GM18858 (cell line): ENCODE data around the gene STARD5.

Source experiments
- ATAC-seq: cut with Tn5 transposase; IDR thresholded peaks from one replicate; pipeline ENCODE4 v1.9.1; 2021; ENCODE audit not compliant: unreplicated experiment

STARD5 gene

GRCh38 chr15:81275711-81276392, 48.1 kb downstream of the STARD5 start:
- no peak for ATAC-seq

GRCh38 chr15:81274931-81275707, 48.8 kb downstream of the STARD5 start:
- peak; percentile 87 for ATAC-seq

- no peak for ATAC-seq
Measured at GRCh38 chr15:81274255-81274654, 49.7 kb downstream of the STARD5 start.

GRCh38 chr15:81273855-81274254, 50.1 kb downstream of the STARD5 start:
- no peak for ATAC-seq

- ATAC-seq, result no peak
Measured at GRCh38 chr15:81273200-81273599, 50.7 kb downstream of the STARD5 start.

GRCh38 chr15:81271761-81272644, 51.9 kb downstream of the STARD5 start:
- no peak for ATAC-seq

GRCh38 chr15:81270781-81271491, 53.0 kb downstream of the STARD5 start:
- no peak for ATAC-seq

- no peak for ATAC-seq
Measured at GRCh38 chr15:81270188-81270587, 53.8 kb downstream of the STARD5 start.

GRCh38 chr15:81268881-81269601, 54.9 kb downstream of the STARD5 start:
- ATAC-seq, result no peak

- no peak for ATAC-seq
Measured at GRCh38 chr15:81268340-81268739, 55.6 kb downstream of the STARD5 start.

GRCh38 chr15:81265944-81266775, 57.8 kb downstream of the STARD5 start:
- peak; percentile 83 for ATAC-seq

- ATAC-seq, result no peak
Measured at GRCh38 chr15:81265256-81265943, 58.5 kb downstream of the STARD5 start.

- ATAC-seq, result no peak
Measured at GRCh38 chr15:81264072-81264857, 59.7 kb downstream of the STARD5 start.

- ATAC-seq, result no peak
Measured at GRCh38 chr15:81263477-81263876, 60.5 kb downstream of the STARD5 start.

GRCh38 chr15:81261172-81261811, 62.6 kb downstream of the STARD5 start:
- no peak for ATAC-seq

GRCh38 chr15:81259760-81260298, 64.1 kb downstream of the STARD5 start:
- no peak for ATAC-seq
